GM12873 (cell line): Measurements from ENCODE around the gene ABCC12.

Experiments
- TF ChIP-seq, protein P1 (sequence below): IDR thresholded peaks from 2 replicates; pipeline ENCODE4 v1.5.1; 2012; ENCODE audit warnings: low read depth, mild to moderate bottlenecking, moderate library complexity, low read length, control low read depth; ENCODE audit not compliant: insufficient read depth; ENCODE audit errors: missing control alignments

The ABCC12 gene

DNA sequence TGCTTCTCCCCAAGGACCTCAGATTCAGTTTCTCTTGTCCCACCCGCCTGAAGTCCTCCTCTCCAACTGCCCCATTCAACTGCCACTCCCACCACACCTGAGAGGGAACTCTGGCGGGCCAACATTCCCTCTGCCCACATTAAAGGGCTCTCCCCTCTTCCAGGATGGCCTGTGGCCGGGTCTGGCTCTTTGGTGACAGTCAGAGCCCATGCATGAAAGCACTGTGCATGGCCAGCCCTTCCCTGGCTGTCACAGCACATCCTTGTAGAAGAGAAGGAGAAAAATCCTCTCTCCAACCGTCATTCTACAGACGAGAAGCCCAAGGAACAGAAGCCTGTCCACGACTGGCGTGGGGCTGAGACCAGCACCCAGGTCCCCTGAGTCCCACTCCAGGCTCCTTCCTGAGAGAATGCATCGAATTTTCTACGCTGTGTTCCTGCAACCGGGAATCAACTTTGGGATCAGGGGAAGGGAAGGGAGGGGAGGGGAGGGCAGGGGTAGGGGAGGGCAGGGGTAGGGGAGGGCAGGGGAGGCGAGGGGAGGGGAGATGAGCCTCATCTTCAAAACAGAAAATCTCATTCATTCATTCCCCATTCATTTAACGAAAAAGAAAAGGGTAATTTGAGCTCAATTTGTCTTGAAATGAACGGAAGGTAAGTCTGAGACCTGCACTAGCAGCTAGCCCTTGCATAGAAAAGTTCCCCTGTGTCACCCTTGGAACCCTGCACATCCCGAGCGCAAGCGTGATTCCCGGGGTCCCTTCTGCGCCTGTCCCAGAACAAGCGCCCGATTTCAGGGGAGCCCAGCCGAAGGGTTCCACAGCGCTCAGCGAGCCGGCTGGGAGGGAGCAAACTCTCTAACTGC is at the start of gene ABCC12:
Gene ABCC12 (minus strand): TSS at position 68 of the 864 bp plus-strand sequence. CDS start 9,569 bp downstream, outside the sequence.
- TF ChIP-seq, protein P1, sequence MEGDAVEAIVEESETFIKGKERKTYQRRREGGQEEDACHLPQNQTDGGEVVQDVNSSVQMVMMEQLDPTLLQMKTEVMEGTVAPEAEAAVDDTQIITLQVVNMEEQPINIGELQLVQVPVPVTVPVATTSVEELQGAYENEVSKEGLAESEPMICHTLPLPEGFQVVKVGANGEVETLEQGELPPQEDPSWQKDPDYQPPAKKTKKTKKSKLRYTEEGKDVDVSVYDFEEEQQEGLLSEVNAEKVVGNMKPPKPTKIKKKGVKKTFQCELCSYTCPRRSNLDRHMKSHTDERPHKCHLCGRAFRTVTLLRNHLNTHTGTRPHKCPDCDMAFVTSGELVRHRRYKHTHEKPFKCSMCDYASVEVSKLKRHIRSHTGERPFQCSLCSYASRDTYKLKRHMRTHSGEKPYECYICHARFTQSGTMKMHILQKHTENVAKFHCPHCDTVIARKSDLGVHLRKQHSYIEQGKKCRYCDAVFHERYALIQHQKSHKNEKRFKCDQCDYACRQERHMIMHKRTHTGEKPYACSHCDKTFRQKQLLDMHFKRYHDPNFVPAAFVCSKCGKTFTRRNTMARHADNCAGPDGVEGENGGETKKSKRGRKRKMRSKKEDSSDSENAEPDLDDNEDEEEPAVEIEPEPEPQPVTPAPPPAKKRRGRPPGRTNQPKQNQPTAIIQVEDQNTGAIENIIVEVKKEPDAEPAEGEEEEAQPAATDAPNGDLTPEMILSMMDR, result no peak

- TF ChIP-seq, protein P1, result no peak
These were observed 49.0 kb upstream of the ABCC12 start for GRCh38 chr16:48204825-48205151.

- TF ChIP-seq, protein P1, result no peak
These were observed 48.4 kb upstream of the ABCC12 start for GRCh38 chr16:48203974-48204824.

DNA sequence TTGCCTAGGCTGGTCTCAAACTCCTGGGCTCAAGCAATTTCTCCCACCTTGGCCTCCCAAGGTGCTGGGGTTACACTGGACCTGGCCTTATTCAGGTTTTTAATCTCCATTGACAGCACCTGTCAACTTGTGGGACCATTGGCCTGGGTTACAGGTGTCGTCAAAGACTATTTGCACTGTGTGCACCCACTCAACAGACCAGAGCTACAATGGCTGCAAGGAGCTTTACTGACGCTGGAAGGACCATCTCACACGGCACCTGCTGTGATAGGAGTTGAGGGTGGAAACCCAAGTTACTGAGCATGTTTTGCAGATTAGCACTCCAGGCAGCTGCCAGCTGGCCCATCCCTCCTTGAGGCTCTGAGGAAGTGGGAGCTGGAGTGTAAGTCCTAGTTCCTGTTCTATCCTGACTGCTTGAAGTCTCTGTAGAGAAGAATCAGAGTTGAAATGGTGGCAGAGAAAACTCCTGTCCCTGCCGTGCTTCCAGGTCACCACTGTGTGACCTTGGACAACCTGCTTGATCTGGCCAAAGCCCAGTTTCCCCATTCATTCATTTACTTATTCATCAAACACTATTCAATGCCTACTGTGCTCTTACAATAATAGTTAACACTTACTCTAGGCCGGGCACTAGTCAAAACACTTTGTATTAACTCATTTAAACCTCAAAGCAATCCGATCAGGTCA is 45.9 kb upstream of the ABCC12 start:
- TF ChIP-seq, protein P1, result no peak

GRCh38 chr16:48197294-48197693 is 41.5 kb upstream of the ABCC12 start:
- TF ChIP-seq, protein P1, result no peak

DNA sequence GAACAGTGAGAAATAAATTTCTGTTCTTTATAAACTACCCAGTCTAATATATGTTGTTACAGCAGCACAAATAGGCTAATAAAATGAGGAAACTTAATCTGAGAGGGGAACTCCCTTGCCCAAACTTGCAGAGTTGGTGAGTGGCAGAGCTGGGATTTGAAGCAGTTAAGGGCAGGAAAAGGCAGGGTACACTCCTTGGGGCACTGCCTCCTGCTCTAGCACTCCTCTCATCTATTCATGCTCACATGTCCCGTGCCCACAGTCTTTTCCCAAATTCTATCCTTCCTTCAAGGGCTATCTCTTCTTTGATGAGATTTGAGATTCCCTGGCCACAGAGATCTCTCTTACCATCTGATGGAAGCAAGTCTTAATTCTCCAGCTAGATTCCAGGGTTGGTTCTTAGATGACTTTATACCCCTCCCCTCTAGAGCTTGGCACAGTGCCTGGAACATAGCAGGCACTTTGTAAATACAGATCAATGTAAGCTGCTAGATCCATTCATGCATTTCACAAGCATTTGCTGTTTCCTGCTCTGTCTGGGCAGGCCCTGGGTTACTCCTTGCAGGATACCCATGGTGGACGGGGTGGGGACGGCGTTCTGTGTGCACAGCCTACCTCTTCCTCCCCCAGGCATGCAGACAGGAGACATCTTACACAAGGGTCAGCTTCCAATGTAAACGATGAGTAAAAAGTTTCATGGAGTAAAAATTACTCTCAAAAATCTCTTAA is 39.2 kb upstream of the ABCC12 start:
- TF ChIP-seq, protein P1, result no peak
